Measurements from ENCODE around the gene SPEF1. TPM values are rescaled to one million over a fixed set of nuclear protein-coding genes. Genes with fewer than 3 reads are reported as not detected.

The SPEF1 gene
- total and polyA plus RNA-seq, 2 of the 13 experiments (the other 11 are each of a cell fraction or from before 2014, with no cell fraction given): 0.11 to 0.27 TPM

GRCh38 chr20:3740615-3741301, 40.5 kb downstream of the SPEF1 start:
- Histone ChIP-seq H3K9ac (ENCODE audit: insufficient read depth, low read depth, low read length) (0 out of 2 replicates have a peak overlapping the region, but pooled peaks have one; percentile 2), H3K4me2 (ENCODE audit: low read depth, low read length) (peak overlapping the region; percentile 52), H3K27me3 (ENCODE audit: control insufficient read depth in 1 of 2, insufficient read depth in 2 of 2, low read length in 2 of 2) (peaks cover 7 to 29% of the 10 kb centered on the region in 2 experiments), H4K20me1 (ENCODE audit: insufficient read depth, low read length) (no peaks in the 10 kb centered on the region), H2AFZ (ENCODE audit: low read length) (peak overlapping the region; percentile 47), H3K9me3 (ENCODE audit: low read length) (no peaks in the 10 kb centered on the region), H3K4me3 (replicated peaks in 1 of 3; ENCODE audit: insufficient read depth in 1 of 3, low read depth in 2 of 3, low read length in 3 of 3) (no peak overlapping the region), H3K27ac (ENCODE audit: extremely low read length, insufficient read depth, low read length) (no peak overlapping the region), H3K79me2 (ENCODE audit: insufficient read depth, low read length) (no peaks in the 10 kb centered on the region), H3K4me1 (ENCODE audit: insufficient read depth, low read length) (peaks cover 57% of the 10 kb centered on the region), H3K36me3 (replicated peaks in 1 of 2; ENCODE audit: control insufficient read depth in 1 of 2, insufficient read depth in 2 of 2, low read length in 2 of 2) (no peaks in the 10 kb centered on the region)
- no peak; the same call in 2 of the 3 replicates for ATAC-seq
- ChIA-PET POLR2A (interaction anchor here (1.5 to 2.7 kb wide), 3 partner anchors 9 to 80 kb away, joined by 6 to 13 read pairs (median 7); partner anchors contain the start of genes ADISSP and AP5S1), CTCF (ENCODE audit: low intra/inter-chr PET ratio, low total read pairs) (interaction anchor here (0.6 kb wide), 1 partner anchor 25 kb away, joined by 3 read pairs; no protein-coding TSS in a partner anchor)
- in situ Hi-C loops (cut with HindIII; ENCODE audit: extremely low pct_ligation_motif_present, low pct_unique_long_range_greater_than_20kb) (no loop called here), intact Hi-C loops (cut with micrococcal nuclease; ENCODE audit: unreplicated experiment) (no loop called here)
- WGBS (ENCODE audit: low lambda C conversion rate): 59% methylated on average over 13 of the region's 15 CpGs
- no peak for DNase-seq (ENCODE audit: low spot score)
- BruUV-seq (replicated peaks): no TSS peak
- FAIRE-seq: no peak
- peak; percentile 43; the same call in 1 of the 2 replicates for TF ChIP-seq IRF9 (CRISPR knock-in tag; IDR thresholded peaks at IDR 0.05; ENCODE audit: borderline replicate concordance)
- TF ChIP-seq ZNF773 (CRISPR knock-in tag; IDR thresholded peaks at IDR 0.05; ENCODE audit: borderline replicate concordance): no peak
- peak; percentile 11; the same call in 1 of the 2 replicates for TF ChIP-seq SALL1 (CRISPR knock-in tag; IDR thresholded peaks at IDR 0.05)
- no peak for TF ChIP-seq KDM5B (CRISPR knock-in tag; IDR thresholded peaks at IDR 0.05; ENCODE audit: borderline replicate concordance)
- no peak for TF ChIP-seq ZBTB40 (IDR thresholded peaks at IDR 0.05)
- peak; percentile 28; the same call in 1 of the 2 replicates for TF ChIP-seq ZBTB40 (CRISPR knock-in tag; IDR thresholded peaks at IDR 0.05)
- no peak for TF ChIP-seq PLSCR1 (CRISPR knock-in tag; IDR thresholded peaks at IDR 0.05; ENCODE audit: borderline replicate concordance)
- no peak for TF ChIP-seq ZNF317 (CRISPR knock-in tag; IDR thresholded peaks at IDR 0.05)
- TF ChIP-seq BHLHE40 (IDR thresholded peaks at IDR 0.05; ENCODE audit: low read length): no peak
- no peak for TF ChIP-seq ZBTB21 (CRISPR knock-in tag; IDR thresholded peaks at IDR 0.05)
- 0 out of 2 replicates have a peak, but pooled peaks have one; percentile 49 for TF ChIP-seq FOXO4 (CRISPR knock-in tag; conservative IDR thresholded peaks at IDR 0.05)
